GM23248 (cell line): ENCODE results near the gene SPTLC2. TPM values are rescaled to one million over a fixed set of nuclear protein-coding genes. Genes with fewer than 3 reads are reported as not detected.

Source experiments
- DNase-seq: peaks from one replicate; pipeline ENCODE4 v3.0.0-alpha.2; 2015
- H2AFZ ChIP-seq: fragments of 200-600 bp; sonication (generic); 2 replicates; pipeline ENCODE4 v1.6.1; 2016; ENCODE audit warnings: antibody characterized with exemption
- H3F3A ChIP-seq: fragments of 200-600 bp; sonication (generic); 2 replicates; pipeline ENCODE4 v1.6.1; 2016; ENCODE audit warnings: mild to moderate bottlenecking, antibody characterized with exemption, mixed run types; ENCODE audit not compliant: insufficient read depth
- H3K27ac ChIP-seq: fragments of 200-600 bp; sonication (generic); 2 replicates; pipeline ENCODE4 v1.5.1; 2016; ENCODE audit warnings: mild to moderate bottlenecking
- H3K27me3 ChIP-seq: fragments of 200-600 bp; sonication (generic); replicated peaks from 2 replicates; pipeline ENCODE4 v1.6.1; 2016; ENCODE audit warnings: mild to moderate bottlenecking; ENCODE audit not compliant: insufficient read depth
- H3K36me3 ChIP-seq: fragments of 200-600 bp; sonication (generic); 2 replicates; pipeline ENCODE4 v1.6.1; 2016; ENCODE audit warnings: low read depth, mild to moderate bottlenecking
- H3K4me1 ChIP-seq: fragments of 200-600 bp; sonication (generic); 2 replicates; pipeline ENCODE4 v1.6.1; 2016; ENCODE audit warnings: mild to moderate bottlenecking; ENCODE audit not compliant: insufficient read depth
- H3K4me2 ChIP-seq: fragments of 200-600 bp; sonication (generic); one replicate; pipeline ENCODE4 v1.6.1; 2016; ENCODE audit warnings: mild to moderate bottlenecking; ENCODE audit not compliant: unreplicated experiment
- H3K4me3 ChIP-seq: fragments of 200-600 bp; sonication (generic); 2 replicates; pipeline ENCODE4 v1.5.1; 2016; ENCODE audit warnings: mild to moderate bottlenecking
- H3K79me2 ChIP-seq: fragments of 200-600 bp; sonication (generic); 2 replicates; pipeline ENCODE4 v1.6.1; 2016; ENCODE audit warnings: mild to moderate bottlenecking; ENCODE audit not compliant: insufficient read depth
- H3K9ac ChIP-seq: fragments of 200-600 bp; sonication (generic); 2 replicates; pipeline ENCODE4 v1.6.1; 2016; ENCODE audit warnings: mild to moderate bottlenecking
- H3K9me2 ChIP-seq: fragments of 200-600 bp; sonication (generic); 2 replicates; pipeline ENCODE4 v1.6.1; 2016; ENCODE audit warnings: mixed run types, mild to moderate bottlenecking, moderate library complexity; ENCODE audit not compliant: insufficient read depth
- H3K9me3 ChIP-seq: fragments of 200-600 bp; sonication (generic); one replicate; pipeline ENCODE4 v1.6.1; 2017; ENCODE audit warnings: low read depth
- H4K20me1 ChIP-seq: fragments of 200-600 bp; sonication (generic); 2 replicates; pipeline ENCODE4 v1.6.0; 2016; ENCODE audit not compliant: insufficient read depth
- EZH2 ChIP-seq: fragments of 200-600 bp; sonication (generic); IDR thresholded peaks from 2 replicates; pipeline ENCODE4 v1.6.1; 2018; ENCODE audit warnings: antibody characterized with exemption, mild to moderate bottlenecking; ENCODE audit not compliant: insufficient read depth, poor library complexity, severe bottlenecking
- EZH2phosphoT487 ChIP-seq: fragments of 200-600 bp; sonication (generic); IDR thresholded peaks from 2 replicates; pipeline ENCODE4 v1.6.1; 2018; ENCODE audit warnings: antibody characterized with exemption, moderate library complexity, mild to moderate bottlenecking, low read depth; ENCODE audit not compliant: insufficient read depth
- WGBS, 2 experiments: methylation state at CpG; one replicate each; pipeline ENCODE4 v1.1.6; 2015 to 2017; ENCODE audit warnings: low lambda C conversion rate in 2 of 2, low coverage in 1 of 2; ENCODE audit errors: missing lambda C conversion rate in 2 of 2; 5-methylcytosine and 5-hydroxymethylcytosine counted together
- in situ Hi-C: fragments of 300-500 bp; cut with MboI; formaldehyde crosslinking; loops from 2 replicates; pipeline ENCODE4 v1.15.0; 2020
- polyA plus RNA-seq: library from polyadenylated mRNA; unstranded; fragments of >200 nt; fragmentation: Nextera tagmentation; extraction: Ambion mirVana; gene quantifications from 2 replicates; pipeline ENCODE4 v1.2.1, GENCODE V29; 2016
- total RNA-seq: library from RNA; depleted of rRNA; stranded (reverse); fragments of >200 nt; shearing (Covaris generic); gene quantifications from 2 replicates; pipeline ENCODE4 v1.2.3, GENCODE V29; 2014

The SPTLC2 gene
- total and polyA plus RNA-seq, 2 experiments from 2014 or later, result 44.7 to 45.6 TPM

DNA sequence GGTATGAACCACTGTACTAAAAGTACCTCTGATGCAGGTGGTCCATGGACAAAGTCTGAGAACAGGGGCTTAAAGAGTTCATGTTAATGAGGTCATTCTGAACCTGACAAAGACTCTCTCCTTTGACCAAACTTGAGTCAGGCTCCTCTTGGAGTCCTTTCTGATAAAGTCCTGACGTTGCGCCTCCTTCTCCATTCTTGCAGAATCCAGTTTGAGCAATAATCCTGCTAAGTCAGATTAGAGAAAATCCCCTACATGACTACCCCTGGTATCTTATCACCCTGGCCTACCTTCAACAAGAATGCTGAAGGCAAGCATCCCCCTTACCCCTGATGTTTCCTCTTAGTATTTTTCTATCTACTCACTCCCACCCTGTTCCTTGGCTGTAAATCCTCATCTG is 71.9 kb downstream of the SPTLC2 start:
- WGBS, 2 experiments, result 94 to 98% methylated on average over 2 of the region's 2 CpGs
- peaks cover 57% of the 10 kb centered on the region for H3K79me2 ChIP-seq
- H3F3A ChIP-seq, result no peaks in the 10 kb centered on the region
- in situ Hi-C loops, result no loop called here
- H2AFZ ChIP-seq, result no peak overlapping the region
- H3K9me2 ChIP-seq, result no peaks in the 10 kb centered on the region
- TF ChIP-seq EZH2 (no peak), EZH2phosphoT487 (no peak)
- no peak for DNase-seq
- no peaks in the 10 kb centered on the region for H3K9me3 ChIP-seq
- H3K27ac ChIP-seq, result no peak overlapping the region
- no peaks in the 10 kb centered on the region for H3K27me3 ChIP-seq
- H4K20me1 ChIP-seq, result no peaks in the 10 kb centered on the region
- H3K9ac ChIP-seq, result no peak overlapping the region
- H3K4me1 ChIP-seq, result no peaks in the 10 kb centered on the region
- peaks cover 32% of the 10 kb centered on the region for H3K36me3 ChIP-seq
- H3K4me2 ChIP-seq, result no peak overlapping the region
- no peak overlapping the region for H3K4me3 ChIP-seq

- 76 to 80% methylated on average over 3 of the region's 3 CpGs for WGBS, 2 experiments
- Histone ChIP-seq H3K27ac (no peak overlapping the region), H3K4me2 (no peak overlapping the region), H3K4me3 (no peak overlapping the region), H4K20me1 (no peaks in the 10 kb centered on the region), H3F3A (no peaks in the 10 kb centered on the region), H2AFZ (no peak overlapping the region), H3K9ac (no peak overlapping the region), H3K79me2 (peaks cover 60% of the 10 kb centered on the region), H3K9me3 (no peaks in the 10 kb centered on the region), H3K9me2 (no peaks in the 10 kb centered on the region), H3K27me3 (no peaks in the 10 kb centered on the region), H3K4me1 (no peaks in the 10 kb centered on the region), H3K36me3 (peaks cover 29% of the 10 kb centered on the region)
- no peak for DNase-seq
- in situ Hi-C loops, result no loop called here
- TF ChIP-seq EZH2phosphoT487, result no peak
- TF ChIP-seq EZH2, result no peak
Measured at GRCh38 chr14:77543637-77544334, 72.7 kb downstream of the SPTLC2 start.

- H3K27ac ChIP-seq, result no peak overlapping the region
- no peak for TF ChIP-seq EZH2phosphoT487
- TF ChIP-seq EZH2, result no peak
- H3K4me1 ChIP-seq, result no peaks in the 10 kb centered on the region
- H3K4me3 ChIP-seq, result no peak overlapping the region
- peaks cover 66% of the 10 kb centered on the region for H3K79me2 ChIP-seq
- H4K20me1 ChIP-seq, result no peaks in the 10 kb centered on the region
- H3K9me2 ChIP-seq, result no peaks in the 10 kb centered on the region
- H3K36me3 ChIP-seq, result peaks cover 25% of the 10 kb centered on the region
- no peaks in the 10 kb centered on the region for H3K9me3 ChIP-seq
- no peak for DNase-seq
- no peaks in the 10 kb centered on the region for H3F3A ChIP-seq
- in situ Hi-C loops, result no loop called here
- H2AFZ ChIP-seq, result no peak overlapping the region
- H3K27me3 ChIP-seq, result no peaks in the 10 kb centered on the region
- WGBS, 2 experiments, result 70 to 74% methylated on average over 5 of the region's 5 CpGs
- no peak overlapping the region for H3K4me2 ChIP-seq
- H3K9ac ChIP-seq, result no peak overlapping the region
Measured at GRCh38 chr14:77543240-77543551, 73.2 kb downstream of the SPTLC2 start.

DNA sequence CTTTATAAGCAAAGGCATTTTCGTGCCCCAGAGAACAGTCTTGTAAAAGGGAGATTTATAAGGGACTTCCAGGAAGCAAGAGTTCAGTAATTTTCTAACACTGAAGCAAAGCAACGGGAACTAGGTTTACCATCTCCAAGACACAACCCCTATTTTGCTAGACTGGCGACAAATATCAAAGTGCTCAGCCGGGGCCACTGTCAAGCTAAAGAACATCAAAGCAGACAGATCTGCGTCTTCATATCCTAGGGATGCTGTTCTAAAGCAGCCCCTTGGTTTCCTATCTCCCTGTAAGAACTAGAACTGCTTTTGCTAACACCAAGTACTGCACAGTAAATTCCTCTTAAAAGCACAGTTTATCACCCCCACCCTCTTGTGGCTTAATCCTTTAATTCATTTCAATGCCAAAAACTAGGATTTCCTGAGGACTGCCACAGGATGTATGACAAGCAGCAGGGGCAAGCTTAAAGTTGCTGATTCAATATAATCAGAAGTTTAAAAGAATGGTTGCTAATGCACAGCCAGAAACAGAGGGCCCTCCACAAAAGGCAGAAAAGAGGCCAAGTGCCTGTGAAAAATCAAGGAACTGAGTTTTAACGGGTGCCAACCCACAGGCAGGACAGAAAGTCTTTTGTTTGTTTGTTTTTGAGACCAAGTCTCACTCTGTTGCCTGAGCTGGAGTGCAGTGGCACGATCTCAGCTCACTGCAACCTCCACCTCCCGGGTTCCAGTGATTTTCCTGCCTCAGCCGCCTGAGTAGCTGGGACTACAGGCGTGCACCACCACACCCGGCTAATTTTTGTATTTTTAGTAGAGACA is 73.8 kb downstream of the SPTLC2 start:
- in situ Hi-C loops, result no loop called here
- DNase-seq, result no peak
- no peak overlapping the region for H3K4me3 ChIP-seq

More for the DNA sequence above, 73.8 kb downstream of the SPTLC2 start:
- no peak overlapping the region for H3K27ac ChIP-seq
- H4K20me1 ChIP-seq, result no peaks in the 10 kb centered on the region
- no peaks in the 10 kb centered on the region for H3K9me2 ChIP-seq
- TF ChIP-seq EZH2 (no peak), EZH2phosphoT487 (no peak)
- H3K27me3 ChIP-seq, result no peaks in the 10 kb centered on the region
- H3K9ac ChIP-seq, result no peak overlapping the region
- no peaks in the 10 kb centered on the region for H3K9me3 ChIP-seq
- WGBS, 2 experiments, result 67 to 69% methylated on average over 11 of the region's 11 CpGs
- H3K79me2 ChIP-seq, result peaks cover 72% of the 10 kb centered on the region
- H3K4me2 ChIP-seq, result no peak overlapping the region
- H3F3A ChIP-seq, result no peaks in the 10 kb centered on the region
- no peak overlapping the region for H2AFZ ChIP-seq
- no peaks in the 10 kb centered on the region for H3K4me1 ChIP-seq
- H3K36me3 ChIP-seq, result peaks cover 21% of the 10 kb centered on the region
